Measurements from ENCODE around the gene RNFT2. TPM values are rescaled to one million over a fixed set of nuclear protein-coding genes. Genes with fewer than 3 reads are reported as not detected.

Gene RNFT2
- total and polyA plus RNA-seq, 2 donors: 4.4 to 9.7 TPM

- DNase-seq (ENCODE audit: low read depth in 6 of 9, low spot score in 9 of 9): no peak
- Histone ChIP-seq H3K4me1 (ENCODE audit: control insufficient read depth in 2 of 2, insufficient read depth in 2 of 2, low read length in 2 of 2) (no peaks in the 10 kb centered on the region), H3K4me3 (ENCODE audit: low read length in 2 of 2) (no peak overlapping the region), H3K27ac (ENCODE audit: low read depth in 1 of 2, low read length in 1 of 2) (no peak overlapping the region), H3K36me3 (ENCODE audit: control insufficient read depth in 2 of 2, insufficient read depth in 2 of 2, low read length in 1 of 2) (no peaks in the 10 kb centered on the region), H3K27me3 (ENCODE audit: control insufficient read depth in 2 of 2, insufficient read depth in 1 of 2, low read length in 1 of 2) (peaks cover 0 to 5% of the 10 kb centered on the region in 2 donors), H3K9me3 (ENCODE audit: control insufficient read depth in 2 of 2, insufficient read depth in 1 of 2, low read length in 1 of 2) (peaks cover 0 to 1% of the 10 kb centered on the region in 2 donors)
- WGBS: 72% methylated on average over 3 of the region's 3 CpGs
These were observed 160.6 kb downstream of the RNFT2 start for GRCh38 chr12:116898669-116899068.

- no peak overlapping the region for H3K4me3 ChIP-seq (ENCODE audit: low read length in 2 of 2)
- no peak for DNase-seq (ENCODE audit: low read depth in 6 of 9, low spot score in 9 of 9)
- no peak overlapping the region for H3K27ac ChIP-seq (ENCODE audit: low read depth in 1 of 2, low read length in 1 of 2)
- H3K27me3 ChIP-seq (ENCODE audit: control insufficient read depth in 2 of 2, insufficient read depth in 1 of 2, low read length in 1 of 2): peaks cover 0 to 10% of the 10 kb centered on the region in 2 donors
- H3K9me3 ChIP-seq (ENCODE audit: control insufficient read depth in 2 of 2, insufficient read depth in 1 of 2, low read length in 1 of 2): peaks cover 0 to 1% of the 10 kb centered on the region in 2 donors
- no peaks in the 10 kb centered on the region for H3K36me3 ChIP-seq (ENCODE audit: control insufficient read depth in 2 of 2, insufficient read depth in 2 of 2, low read length in 1 of 2)
- WGBS: 94% methylated on average over 2 of the region's 2 CpGs
- no peaks in the 10 kb centered on the region for H3K4me1 ChIP-seq (ENCODE audit: control insufficient read depth in 2 of 2, insufficient read depth in 2 of 2, low read length in 2 of 2)
These were observed 163.5 kb downstream of the RNFT2 start for GRCh38 chr12:116901612-116902011.

Other genes with a start within 250 kb of the RNFT2 start
- 2.0 TPM for gene MAP1LC3B2, start 178.9 kb upstream of the RNFT2 start, total RNA-seq
- gene MAP1LC3B2, start 178.9 kb upstream of the RNFT2 start, polyA plus RNA-seq: 6.5 TPM
- gene SPRING1, start 246 bp upstream of the RNFT2 start, total RNA-seq: 15.3 TPM
- 12.7 TPM for gene SPRING1, start 246 bp upstream of the RNFT2 start, polyA plus RNA-seq
- gene HRK, start 143.1 kb downstream of the RNFT2 start, total RNA-seq: 3.1 TPM
- gene HRK, start 143.1 kb downstream of the RNFT2 start, polyA plus RNA-seq: 1.9 TPM
- gene FBXW8, start 172.6 kb downstream of the RNFT2 start, total RNA-seq: 6.0 TPM
- 4.5 TPM for gene FBXW8, start 172.6 kb downstream of the RNFT2 start, polyA plus RNA-seq

Data from thymus (tissue), 11 donors.